Astrocyte of the cerebellum (primary cell): ENCODE data around the gene ARHGEF19.

Source experiments
- DNase-seq: peaks from one replicate; pipeline ENCODE4 v3.0.0-alpha.2; 2011; ENCODE audit warnings: low read depth
- H3K4me3 ChIP-seq: 2 replicates; pipeline ENCODE4 v1.5.1; 2011; ENCODE audit warnings: mild to moderate bottlenecking, low read depth, low read length, moderate library complexity
- in situ Hi-C: cut with HindIII; loops from 2 replicates; pipeline ENCODE4 v1.10.0; 2017; ENCODE audit warnings: low sequenced_read_pairs
- TF ChIP-seq, protein P1 (sequence below): IDR thresholded peaks from 2 replicates; pipeline ENCODE4 v1.5.1; 2012; ENCODE audit warnings: low read length, low read depth, moderate library complexity, mild to moderate bottlenecking; ENCODE audit errors: missing control alignments

Gene ARHGEF19

DNA sequence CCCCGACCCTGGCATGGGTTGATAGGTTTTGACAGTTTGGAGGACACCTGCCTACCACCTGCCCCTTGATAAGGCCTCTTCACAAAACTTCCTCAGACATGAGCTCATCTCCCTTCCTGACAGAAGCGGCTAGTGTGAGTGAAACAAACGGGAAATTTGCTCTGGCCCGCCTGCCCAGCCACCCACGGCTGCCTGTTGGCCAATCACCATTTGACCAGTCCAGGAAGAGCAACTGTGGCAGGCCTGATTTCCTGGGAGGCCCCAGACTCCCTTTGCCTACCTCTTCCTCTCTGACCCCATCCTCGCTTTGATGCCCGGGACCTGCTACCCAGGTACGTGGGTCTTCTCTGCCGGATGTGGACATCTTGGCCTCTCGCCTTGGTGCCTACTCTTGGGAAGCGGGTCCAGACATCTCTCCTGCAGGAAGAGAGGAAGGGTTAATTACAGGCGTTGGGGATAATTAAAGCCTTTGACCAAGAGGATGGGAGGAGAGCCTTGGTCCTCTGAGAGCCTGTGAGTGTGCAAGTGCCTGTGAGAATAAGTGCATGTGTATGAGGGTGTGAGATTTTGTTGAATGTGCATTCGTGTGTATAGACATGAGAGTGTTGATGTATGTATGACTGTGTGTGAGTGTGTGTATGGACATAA is 55.5 kb downstream of the ARHGEF19 start:
- H3K4me3 ChIP-seq, result no peak overlapping the region
- in situ Hi-C loops, result no loop called here
- TF ChIP-seq, protein P1, sequence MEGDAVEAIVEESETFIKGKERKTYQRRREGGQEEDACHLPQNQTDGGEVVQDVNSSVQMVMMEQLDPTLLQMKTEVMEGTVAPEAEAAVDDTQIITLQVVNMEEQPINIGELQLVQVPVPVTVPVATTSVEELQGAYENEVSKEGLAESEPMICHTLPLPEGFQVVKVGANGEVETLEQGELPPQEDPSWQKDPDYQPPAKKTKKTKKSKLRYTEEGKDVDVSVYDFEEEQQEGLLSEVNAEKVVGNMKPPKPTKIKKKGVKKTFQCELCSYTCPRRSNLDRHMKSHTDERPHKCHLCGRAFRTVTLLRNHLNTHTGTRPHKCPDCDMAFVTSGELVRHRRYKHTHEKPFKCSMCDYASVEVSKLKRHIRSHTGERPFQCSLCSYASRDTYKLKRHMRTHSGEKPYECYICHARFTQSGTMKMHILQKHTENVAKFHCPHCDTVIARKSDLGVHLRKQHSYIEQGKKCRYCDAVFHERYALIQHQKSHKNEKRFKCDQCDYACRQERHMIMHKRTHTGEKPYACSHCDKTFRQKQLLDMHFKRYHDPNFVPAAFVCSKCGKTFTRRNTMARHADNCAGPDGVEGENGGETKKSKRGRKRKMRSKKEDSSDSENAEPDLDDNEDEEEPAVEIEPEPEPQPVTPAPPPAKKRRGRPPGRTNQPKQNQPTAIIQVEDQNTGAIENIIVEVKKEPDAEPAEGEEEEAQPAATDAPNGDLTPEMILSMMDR, result no peak
- DNase-seq, result no peak

DNA sequence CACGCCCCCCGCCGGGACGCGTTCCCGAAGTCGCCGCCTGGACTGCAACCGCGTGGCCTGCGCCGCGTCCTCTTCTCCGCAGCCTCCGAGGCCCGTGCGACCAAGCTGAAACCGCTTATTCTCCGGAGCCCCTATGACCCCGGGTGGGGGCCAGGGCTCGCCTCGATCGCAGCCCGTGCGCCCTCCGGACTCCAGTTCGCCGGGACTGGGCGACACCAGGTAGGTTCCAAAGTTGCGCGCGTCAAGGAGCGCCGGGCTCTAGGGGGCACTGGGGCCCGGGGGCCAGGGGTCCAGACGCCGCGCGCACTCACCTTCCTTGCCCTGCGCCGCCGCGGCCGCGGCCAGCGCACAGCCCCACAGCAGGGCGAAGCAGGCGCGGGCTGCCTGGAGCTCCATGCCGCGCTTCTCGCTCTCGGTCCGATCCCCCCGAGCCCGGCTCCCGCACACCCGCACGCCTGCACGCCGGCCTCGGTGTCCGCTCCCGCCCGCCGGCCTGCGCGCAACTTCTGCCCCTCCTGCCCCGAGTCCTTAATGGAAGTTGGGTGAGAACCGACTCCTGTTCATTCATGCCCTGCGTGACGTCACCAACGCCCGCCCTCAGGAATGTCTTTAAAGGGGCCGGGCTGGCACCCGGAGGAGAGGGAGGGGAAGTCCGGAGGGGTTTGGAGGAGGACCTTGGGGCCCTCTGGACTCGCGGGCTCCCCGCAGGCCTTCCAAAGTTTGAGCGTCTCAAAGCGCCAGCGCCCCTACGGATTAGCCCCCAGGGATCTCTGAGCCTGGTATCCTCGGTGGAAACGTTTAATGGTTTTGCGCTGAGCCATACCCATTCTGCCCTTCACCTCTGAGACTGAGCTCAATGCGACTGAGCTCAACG is 56.7 kb downstream of the ARHGEF19 start, which contains the start of gene EPHA2:
Gene EPHA2 (minus strand): TSS at position 533 of the 874 bp plus-strand sequence. CDS start 137 bp downstream, at position 396.
- TF ChIP-seq, protein P1, result no peak
- peak within 1 kb of the TSS; percentile 93 for H3K4me3 ChIP-seq
- in situ Hi-C loops, result no loop called here
- peak; percentile 65 for DNase-seq

DNA sequence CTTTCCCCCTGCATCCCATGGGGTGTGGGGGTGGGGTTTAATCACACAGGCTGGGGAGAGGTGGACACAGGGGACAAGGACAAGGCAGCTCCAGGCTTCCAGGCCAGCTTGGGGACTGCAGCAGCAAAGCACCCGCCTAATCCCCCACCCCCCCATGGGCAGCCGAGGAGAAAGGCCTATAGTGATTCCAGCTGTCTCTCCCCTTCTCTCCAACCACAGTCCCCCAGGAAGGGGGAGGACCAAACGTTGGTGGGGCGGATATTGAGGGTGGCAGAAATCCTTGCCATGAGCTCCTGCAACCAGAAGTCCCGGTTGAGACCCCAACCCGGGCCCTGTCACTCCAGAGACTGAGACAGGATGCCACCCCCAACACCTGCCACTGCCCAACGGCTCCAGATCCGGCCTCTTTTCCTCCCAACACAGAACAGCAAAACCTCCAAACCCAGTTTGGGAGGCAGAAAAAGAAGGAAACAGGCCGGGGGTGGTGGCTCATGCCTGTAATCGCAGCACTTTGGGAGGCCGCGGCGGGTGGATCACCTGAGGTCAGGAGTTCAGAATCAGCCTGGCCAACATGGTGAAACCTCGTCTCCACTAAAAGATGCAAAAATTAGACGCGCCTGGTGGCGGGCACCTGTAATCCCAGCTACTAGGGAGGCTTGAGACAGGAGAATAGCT is 58.3 kb downstream of the ARHGEF19 start:
- TF ChIP-seq, protein P1, result no peak
- in situ Hi-C loops, result no loop called here
- peak overlapping the region; percentile 93 for H3K4me3 ChIP-seq

DNA sequence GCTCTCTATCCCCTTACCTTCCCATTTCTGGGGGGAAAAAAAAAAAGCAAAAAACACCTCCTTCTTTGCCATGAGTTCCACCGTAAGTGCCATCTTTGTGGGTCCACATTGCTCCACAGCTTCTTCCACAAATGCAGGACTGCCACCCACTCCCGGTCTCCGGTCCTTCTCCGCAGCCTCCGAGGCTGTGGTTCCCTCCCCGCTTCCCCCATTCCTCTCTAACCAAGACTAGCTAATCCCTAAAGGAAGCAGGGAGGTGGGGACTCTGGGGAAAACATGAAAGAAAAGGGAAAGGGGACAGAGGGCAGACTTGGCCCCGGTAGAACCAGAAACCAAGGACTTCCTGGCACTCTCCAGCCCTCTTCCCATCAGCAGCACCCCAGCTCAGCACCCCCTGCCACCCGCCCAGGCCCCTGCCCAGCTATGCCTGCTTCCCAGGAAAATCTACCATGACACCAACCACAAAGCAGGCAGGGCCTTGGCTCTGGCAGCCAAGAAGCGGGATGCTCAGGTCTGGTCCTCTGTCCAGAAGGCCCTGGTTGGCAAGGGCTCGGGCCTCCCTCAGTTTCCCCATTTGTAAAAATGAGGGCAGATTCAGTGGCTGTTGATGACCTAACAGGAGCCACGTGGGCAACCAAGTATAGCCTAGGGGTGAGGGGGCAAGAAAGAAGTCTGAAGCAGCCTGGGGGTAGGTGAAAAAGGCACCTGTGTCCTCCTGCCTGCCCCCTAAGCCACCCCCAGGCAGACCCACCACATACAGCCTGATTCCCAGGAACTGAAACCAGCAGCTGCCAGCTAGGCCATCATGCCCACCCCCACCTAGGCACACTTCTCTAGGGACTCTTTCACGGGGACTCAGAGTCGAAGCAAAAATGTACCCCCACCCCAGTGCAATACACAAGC is 59.1 kb downstream of the ARHGEF19 start:
- H3K4me3 ChIP-seq, result peak overlapping the region; percentile 93
- no peak for DNase-seq
- TF ChIP-seq, protein P1, result no peak
- in situ Hi-C loops, result no loop called here

More for the DNA sequence above, 58.3 kb downstream of the ARHGEF19 start:
- no peak for DNase-seq

DNA sequence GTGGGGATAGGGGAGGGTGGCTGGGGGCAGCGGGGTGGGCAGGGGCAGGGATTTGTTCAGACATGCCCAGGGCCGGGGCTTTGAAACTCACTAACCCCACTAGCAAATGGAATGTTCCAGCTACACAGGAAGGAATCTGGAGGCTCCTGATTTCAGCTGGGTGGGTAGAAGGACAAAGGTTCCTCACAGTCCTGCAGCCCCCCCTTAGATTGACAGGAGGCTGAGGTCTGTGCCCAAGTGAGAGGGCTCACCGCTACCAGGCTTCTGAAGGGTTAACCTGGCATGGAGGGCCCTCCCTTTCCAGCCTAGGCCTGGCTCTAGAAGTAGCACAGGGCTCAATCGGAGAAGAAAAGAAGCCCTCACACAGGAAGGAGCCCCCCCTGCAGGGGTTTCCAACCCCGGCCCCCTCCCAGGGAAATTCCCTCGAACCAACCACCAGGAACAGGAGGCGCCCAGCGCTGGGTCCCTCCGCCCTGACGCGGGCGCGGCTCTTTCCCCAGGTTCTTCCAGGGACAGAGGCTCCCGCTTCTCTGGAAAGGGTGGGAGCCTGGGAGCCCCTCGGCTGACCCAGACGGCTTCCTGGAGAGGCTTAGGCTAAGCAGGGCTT is 59.9 kb downstream of the ARHGEF19 start:
- in situ Hi-C loops, result no loop called here
- TF ChIP-seq, protein P1, result no peak
- no peak for DNase-seq
- peak overlapping the region; percentile 93 for H3K4me3 ChIP-seq
